GM21390 (cell line): Measurements from ENCODE around the gene CTCF.
A peak's percentile ranks its signal among the peaks of the same experiment; 100 is the strongest.

Experiments
- ATAC-seq: cut with Tn5 transposase; IDR thresholded peaks from one replicate; pipeline ENCODE4 v1.9.1; 2021; ENCODE audit not compliant: unreplicated experiment

CTCF gene

DNA sequence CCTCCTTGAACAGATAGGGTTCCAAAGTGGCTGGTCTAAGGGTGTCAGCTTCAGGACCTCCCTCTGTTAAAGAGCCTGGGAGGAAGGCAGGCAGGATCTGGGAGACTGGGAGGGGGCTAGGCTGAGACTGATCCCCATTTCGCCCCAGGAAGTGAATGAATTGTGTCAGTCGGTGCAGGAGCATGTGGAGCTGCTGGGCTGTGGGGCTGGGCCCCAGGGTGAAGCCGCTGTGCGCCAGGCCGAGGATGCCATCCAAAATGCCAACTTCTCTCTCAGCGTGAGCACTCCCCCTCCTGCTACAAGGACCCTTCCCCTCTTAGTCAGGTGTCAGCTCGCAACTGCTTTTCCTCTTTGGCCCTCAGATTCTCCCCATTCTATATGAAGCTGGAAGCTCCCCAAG is 88.7 kb downstream of the CTCF start:
- ATAC-seq: no peak

DNA sequence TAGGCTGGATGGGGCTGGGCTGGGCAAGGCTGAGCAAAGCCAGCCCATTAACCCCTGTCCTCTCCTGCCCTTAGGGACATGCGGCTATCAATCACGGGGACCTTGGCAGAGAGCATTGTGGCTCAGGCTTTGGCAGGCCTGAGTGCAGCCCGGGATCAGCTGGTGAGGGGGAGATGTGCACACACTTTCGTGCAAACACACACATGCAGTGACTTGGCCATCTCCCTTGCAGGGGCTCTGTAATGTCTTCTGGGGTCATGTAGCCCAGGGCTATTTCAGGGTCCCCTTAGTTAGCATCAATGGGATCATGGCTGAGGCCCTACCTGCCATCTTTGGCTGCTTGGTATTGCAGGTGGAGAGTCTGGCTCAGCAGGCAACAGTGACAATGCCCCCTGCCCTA is 89.5 kb downstream of the CTCF start:
- no peak for ATAC-seq

DNA sequence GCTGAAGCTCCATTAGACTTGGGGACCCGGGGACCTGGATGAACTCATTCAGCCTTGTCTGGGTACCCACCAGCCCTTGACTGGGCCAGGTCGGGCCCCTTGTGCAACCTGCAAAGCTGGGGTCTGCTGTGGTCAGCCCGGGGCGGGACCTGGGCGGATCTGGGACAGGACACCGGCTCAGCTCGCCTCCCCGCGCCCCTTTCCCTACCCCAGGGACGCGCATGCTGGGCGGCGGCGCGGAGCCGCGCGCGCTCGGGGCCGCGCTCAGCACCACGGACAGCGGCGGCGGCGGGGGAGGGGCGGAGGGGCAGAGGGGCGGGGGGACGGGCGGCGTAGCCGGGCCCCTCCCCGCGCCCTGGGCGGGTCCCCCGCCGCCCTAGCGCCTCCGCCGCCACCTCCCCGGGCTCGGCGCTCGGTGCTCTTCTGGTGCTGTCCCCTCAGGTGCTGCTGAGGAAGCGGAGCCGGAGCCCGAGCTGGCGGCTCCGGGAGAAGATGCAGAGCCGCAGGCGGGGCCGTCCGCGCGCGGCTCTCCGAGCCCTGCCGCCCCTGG is 90.3 kb downstream of the CTCF start:
- ATAC-seq: no peak

GRCh38 chr16:67653128-67653788 is 90.9 kb downstream of the CTCF start:
- no peak for ATAC-seq

GRCh38 chr16:67653789-67654402 is 91.6 kb downstream of the CTCF start:
- ATAC-seq: no peak

DNA sequence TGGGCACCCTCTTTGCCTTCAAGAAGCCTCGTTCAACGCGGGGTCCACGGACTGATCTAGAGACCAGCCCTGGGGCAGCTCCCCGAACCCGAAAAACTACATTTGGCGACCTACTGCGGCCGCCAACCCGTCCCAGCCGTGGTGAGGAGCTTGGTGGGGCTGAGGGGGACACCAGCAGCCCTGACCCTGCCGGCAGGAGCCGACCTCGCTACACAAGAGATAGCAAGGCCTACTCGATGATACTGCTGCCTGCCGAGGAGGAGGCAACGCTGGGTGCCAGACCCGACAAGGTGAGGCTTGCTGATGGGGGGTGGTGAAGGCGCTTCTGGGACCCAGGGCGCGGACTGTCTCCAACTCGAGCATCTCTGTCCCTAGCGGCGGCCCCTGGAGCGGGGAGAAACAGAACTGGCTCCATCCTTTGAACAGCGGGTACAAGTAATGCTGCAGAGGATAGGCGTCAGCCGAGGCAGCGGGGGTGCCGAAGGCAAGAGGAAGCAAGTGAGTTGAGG is 92.1 kb downstream of the CTCF start:
- no peak for ATAC-seq

GRCh38 chr16:67655363-67655762 is 93.0 kb downstream of the CTCF start:
- no peak for ATAC-seq

- ATAC-seq: no peak
These were observed 94.2 kb downstream of the CTCF start for GRCh38 chr16:67656344-67657016.

- ATAC-seq: no peak
These were observed 94.8 kb downstream of the CTCF start for GRCh38 chr16:67657017-67657608.

- no peak for ATAC-seq
These were observed 95.6 kb downstream of the CTCF start for GRCh38 chr16:67657751-67658518.

GRCh38 chr16:67658849-67659674 is 96.7 kb downstream of the CTCF start:
- ATAC-seq: no peak

- peak; percentile 42 for ATAC-seq
These were observed 97.6 kb downstream of the CTCF start, which contains the start of gene ACD for GRCh38 chr16:67659675-67660563. Gene ACD (minus strand): TSS chr16:67660260. CDS start chr16:67660220, 40 bp downstream.

GRCh38 chr16:67660564-67661028 is 98.3 kb downstream of the CTCF start, which contains the start of gene PARD6A:
Gene PARD6A (plus strand): TSS chr16:67660960. CDS start chr16:67661039, 79 bp downstream.
- ATAC-seq: peak; percentile 66

DNA sequence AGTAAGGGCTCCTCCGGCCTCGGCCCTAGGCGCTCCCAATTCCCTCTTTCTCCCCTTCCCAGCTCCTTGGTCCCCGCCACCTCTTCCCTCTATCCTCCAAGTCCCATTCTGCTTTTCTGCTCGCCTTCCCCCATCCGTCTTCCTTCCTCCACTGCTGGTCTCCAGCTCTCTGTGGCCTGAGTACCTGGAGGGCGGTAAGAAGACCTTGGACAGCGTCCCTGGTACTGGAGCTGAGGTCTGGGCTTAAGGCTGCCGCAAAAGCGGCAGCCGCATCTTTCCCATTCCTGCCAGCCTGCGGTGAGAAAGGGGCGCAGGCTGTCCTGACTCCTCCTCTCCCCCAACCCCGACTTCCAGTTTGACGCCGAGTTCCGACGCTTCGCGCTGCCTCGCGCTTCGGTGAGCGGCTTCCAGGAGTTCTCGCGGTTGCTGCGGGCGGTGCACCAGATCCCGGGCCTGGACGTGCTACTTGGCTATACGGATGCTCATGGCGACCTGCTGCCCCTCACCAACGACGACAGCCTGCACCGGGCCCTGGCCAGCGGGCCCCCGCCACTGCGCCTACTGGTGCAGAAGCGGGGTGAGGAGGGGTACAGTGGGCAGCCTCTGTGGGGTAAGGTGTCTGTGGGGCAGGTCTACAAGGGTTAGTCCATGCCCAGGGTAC is 98.9 kb downstream of the CTCF start:
- ATAC-seq: no peak

DNA sequence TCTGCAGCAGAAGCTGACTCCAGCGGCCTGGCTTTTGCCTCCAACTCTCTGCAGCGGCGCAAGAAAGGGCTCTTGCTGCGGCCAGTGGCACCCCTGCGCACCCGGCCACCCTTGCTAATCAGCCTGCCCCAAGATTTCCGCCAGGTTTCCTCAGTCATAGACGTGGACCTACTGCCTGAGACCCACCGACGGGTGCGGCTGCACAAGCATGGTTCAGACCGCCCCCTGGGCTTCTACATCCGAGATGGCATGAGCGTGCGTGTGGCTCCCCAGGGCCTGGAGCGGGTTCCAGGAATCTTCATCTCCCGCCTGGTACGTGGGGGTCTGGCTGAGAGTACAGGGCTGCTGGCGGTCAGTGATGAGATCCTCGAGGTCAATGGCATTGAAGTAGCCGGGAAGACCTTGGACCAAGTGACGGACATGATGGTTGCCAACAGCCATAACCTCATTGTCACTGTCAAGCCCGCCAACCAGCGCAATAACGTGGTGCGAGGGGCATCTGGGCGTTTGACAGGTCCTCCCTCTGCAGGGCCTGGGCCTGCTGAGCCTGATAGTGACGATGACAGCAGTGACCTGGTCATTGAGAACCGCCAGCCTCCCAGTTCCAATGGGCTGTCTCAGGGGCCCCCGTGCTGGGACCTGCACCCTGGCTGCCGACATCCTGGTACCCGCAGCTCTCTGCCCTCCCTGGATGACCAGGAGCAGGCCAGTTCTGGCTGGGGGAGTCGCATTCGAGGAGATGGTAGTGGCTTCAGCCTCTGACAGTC is 99.7 kb downstream of the CTCF start:
- no peak for ATAC-seq

DNA sequence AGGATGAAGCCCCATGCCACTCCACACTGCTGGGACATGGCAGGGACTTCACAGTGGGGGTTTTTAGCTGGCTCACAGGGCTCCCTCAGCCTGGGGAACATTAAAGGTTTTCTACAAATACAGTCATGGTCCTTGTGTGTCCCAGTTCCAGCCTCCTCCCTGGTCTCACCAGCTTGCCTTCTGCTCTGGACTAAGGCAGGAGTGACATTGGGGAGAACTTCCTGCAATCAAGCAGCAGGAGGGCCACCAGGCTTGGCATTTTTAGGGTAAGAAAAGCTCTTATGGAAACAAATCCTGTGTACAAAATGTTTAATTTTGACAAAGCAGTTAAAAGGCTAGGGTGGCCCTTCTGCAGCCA is 100.3 kb downstream of the CTCF start:
- ATAC-seq: no peak

DNA sequence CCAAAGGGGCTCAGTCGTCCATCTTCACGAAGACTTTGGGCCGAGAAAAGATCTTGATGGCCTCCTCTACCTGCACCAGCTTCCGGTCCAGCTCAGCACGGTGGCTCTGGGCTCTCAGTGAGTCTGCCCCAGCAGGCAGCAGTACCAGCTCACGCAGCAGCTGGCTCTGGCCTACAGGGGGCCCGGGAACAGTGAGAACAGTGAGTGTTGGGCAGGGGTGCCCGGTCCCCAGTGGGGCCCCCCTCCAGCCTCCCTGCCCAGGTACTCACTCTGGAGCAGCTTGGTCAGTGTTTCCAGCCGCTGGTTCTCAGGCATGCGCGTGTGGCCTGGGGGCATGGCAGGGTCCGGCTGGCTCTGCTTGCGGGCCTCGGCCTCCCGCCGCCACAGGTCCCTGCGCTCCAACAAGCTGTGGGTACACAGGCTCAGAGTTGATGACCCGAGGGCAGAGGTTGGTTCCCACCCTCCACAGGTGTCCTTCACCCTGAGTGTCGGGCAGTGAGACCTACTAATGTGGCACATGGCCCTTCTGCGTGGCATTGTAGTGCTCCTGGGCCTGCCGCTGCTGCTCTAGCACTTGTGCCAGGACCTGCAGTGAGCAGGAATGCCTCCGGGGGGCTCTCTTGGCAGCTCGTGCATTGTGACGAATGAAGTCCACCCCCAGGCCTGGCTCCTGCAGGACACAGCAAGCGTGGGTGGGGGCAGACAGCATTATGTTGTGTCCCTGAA is 101.0 kb downstream of the CTCF start:
- no peak for ATAC-seq
